Hippocampal formation (tissue), 2 donors: ENCODE data around the gene RPL15.

Source experiments
- DNase-seq, 2 donors: peaks; one replicate each; lab custom pipeline; 2025; lab: John Stamatoyannopoulos, UW

Gene RPL15

GRCh38 chr3:23961066-23961465 is 44.1 kb downstream of the RPL15 start:
- no peak for DNase-seq

- no peak for DNase-seq
Observed at GRCh38 chr3:23961913-23962312, 45.0 kb downstream of the RPL15 start.

GRCh38 chr3:23964537-23965235 is 47.8 kb downstream of the RPL15 start:
- no peak for DNase-seq

GRCh38 chr3:23966328-23966727 is 49.4 kb downstream of the RPL15 start:
- no peak for DNase-seq

GRCh38 chr3:23968463-23969184 is 51.7 kb downstream of the RPL15 start:
- DNase-seq = no peak

GRCh38 chr3:23969393-23969792 is 52.5 kb downstream of the RPL15 start:
- no peak for DNase-seq
